GM10248 (cell line): ENCODE data around the gene TOM1L2.
"Not testable (repeated sequence)": the region's sequence is repeated elsewhere in the genome, so short reads cannot be mapped to it uniquely, and the experiment has no call there.

Experiments
- CTCF ChIA-PET: fragments of 300-600 bp; sonication (Branson Sonifier 250); formaldehyde crosslinking; extraction: SDS; loops from one replicate; lab custom pipeline; 2021; ENCODE audit warnings: antibody characterized with exemption; lab: Yijun Ruan, JAX
- POLR2A ChIA-PET: fragments of 350-650 bp; sonication (Branson Sonifier 250); formaldehyde crosslinking; extraction: SDS; loops from one replicate; lab custom pipeline; 2020; ENCODE audit warnings: antibody characterized with exemption; lab: Yijun Ruan, JAX
- DNase-seq: peaks from one replicate; pipeline ENCODE4 v3.0.0; 2012; ENCODE audit errors: extremely low spot score
- TF ChIP-seq, protein P1 (sequence below): IDR thresholded peaks from 2 replicates; pipeline ENCODE4 v1.5.1; 2012; ENCODE audit warnings: mild to moderate bottlenecking, low read depth; ENCODE audit errors: extremely low read depth, missing control alignments, control extremely low read depth

TOM1L2 gene

DNA sequence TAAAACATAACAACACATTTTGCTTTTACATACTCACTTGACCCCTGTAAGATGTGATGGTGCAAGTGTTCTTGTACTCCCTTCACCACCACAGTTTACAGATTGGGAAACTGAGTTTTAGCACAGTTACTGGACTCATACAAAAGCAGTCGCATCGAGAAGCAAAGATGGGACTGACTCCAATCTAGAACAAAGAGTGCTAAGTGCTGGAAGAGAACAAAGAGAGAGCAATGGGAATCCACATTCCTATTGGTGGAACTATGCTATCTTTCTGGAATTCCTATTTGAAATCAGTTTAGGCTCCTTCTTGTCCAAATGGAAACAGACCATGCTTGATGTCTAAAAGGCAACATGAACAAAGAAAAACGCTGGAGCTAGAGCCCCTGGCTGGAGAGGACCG lies 9.1 kb downstream of the TOM1L2 start:
- CTCF ChIA-PET, result no interaction called here
- no peak for DNase-seq
- POLR2A ChIA-PET, result no interaction called here
- TF ChIP-seq, protein P1, sequence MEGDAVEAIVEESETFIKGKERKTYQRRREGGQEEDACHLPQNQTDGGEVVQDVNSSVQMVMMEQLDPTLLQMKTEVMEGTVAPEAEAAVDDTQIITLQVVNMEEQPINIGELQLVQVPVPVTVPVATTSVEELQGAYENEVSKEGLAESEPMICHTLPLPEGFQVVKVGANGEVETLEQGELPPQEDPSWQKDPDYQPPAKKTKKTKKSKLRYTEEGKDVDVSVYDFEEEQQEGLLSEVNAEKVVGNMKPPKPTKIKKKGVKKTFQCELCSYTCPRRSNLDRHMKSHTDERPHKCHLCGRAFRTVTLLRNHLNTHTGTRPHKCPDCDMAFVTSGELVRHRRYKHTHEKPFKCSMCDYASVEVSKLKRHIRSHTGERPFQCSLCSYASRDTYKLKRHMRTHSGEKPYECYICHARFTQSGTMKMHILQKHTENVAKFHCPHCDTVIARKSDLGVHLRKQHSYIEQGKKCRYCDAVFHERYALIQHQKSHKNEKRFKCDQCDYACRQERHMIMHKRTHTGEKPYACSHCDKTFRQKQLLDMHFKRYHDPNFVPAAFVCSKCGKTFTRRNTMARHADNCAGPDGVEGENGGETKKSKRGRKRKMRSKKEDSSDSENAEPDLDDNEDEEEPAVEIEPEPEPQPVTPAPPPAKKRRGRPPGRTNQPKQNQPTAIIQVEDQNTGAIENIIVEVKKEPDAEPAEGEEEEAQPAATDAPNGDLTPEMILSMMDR, result no peak

DNA sequence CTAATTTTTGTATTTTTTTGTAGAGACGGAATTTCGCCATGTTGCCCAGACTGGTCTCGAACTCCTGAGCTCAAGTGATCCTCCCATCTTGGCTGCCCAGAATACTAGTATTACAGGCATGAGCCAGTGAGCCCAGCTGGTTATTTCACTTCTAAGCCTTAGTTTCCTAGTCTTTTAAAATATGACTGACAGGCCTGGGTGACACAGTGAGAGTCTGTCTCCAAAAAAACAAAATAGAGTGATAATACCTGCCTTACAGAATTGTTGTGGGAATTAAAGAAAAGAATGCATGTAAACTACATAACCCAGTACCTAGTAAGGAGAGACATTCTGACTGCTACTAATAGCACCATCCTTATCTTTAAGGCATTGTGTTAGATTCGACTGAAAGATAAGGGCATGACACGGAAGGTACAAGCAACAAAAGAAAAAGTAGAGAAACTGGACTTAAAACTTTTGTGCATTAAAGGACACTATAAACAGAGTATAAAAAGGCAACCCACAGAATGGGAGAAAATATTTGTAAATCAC lies 11.6 kb downstream of the TOM1L2 start:
- DNase-seq, result no peak
- TF ChIP-seq, protein P1, result no peak
- CTCF ChIA-PET, result interaction anchor here (1.2 kb wide), 2 partner anchors 25 to 70 kb away, joined by 3 to 8 read pairs; no protein-coding TSS in a partner anchor
- POLR2A ChIA-PET, result no interaction called here

DNA sequence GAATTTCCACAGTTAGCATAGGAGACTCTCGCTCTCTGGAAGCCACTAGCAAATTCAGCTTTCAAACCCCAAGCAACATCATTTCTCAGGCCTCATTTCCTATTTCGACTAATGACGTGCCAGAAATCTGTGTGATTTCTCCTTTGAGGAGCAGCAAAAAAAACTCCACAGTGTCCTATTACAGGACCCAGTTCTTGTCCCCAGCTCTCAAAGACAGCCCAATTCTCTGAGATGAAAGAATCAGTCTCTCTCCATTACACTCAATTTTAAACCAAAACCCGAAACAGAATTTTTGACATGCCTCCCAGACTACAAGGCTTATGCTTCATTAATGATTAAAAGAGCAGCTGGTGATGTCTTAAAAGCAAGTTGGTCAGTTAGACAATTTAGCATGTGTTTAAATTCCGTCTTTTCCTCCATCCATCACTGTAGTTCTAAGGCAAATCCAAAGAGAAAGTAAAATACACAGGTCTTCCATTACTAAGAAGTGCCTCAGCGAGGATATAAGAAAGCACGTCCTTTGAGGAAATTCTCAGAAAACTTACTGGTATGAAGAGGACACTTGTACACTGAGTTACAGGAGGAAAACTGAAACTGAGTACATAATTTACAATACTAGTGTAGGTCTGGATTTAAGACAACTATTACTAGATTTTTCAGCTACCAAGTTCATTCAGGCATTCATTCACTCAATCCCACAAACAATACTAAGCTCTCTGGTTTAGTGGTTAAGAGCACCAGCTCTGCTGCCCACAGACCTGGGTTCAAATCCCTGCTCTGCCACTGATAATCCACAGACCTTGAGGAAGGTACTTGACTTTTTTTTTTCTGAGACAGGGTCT lies 12.5 kb downstream of the TOM1L2 start:
- ChIA-PET CTCF (interaction anchor here (0.9 to 2.3 kb wide), 6 partner anchors 9 to 69 kb away, joined by 3 to 8 read pairs (median 4); partner anchors contain the start of genes DRC3 and TOM1L2), POLR2A (no interaction called here)
- TF ChIP-seq, protein P1, result no peak
- DNase-seq, result peak; percentile 61

DNA sequence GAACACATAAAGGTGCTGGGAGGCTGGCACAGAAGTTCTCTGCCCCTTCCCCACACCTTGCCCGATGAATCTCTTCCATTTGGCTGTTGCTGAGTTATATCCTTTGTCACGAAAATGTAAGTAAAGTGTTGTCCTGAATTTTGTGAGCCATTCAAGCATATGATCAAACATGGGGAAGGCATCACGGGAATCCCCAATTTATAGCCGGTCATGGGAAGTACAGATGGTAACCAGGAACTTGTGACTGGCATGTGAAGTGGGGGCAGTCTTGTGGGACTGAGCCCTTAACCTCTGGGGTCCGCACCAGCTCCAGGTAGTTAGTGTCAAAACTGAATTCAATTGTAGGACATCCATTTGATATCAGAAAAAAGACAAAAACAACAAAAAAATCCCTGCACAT lies 13.2 kb downstream of the TOM1L2 start:
- TF ChIP-seq, protein P1, result no peak
- DNase-seq, result no peak
- ChIA-PET CTCF (interaction anchor here (0.9 to 2.3 kb wide), 6 partner anchors 10 to 268 kb away, joined by 3 to 7 read pairs (median 3); partner anchors contain the start of genes DRC3 and TOM1L2), POLR2A (no interaction called here)

DNA sequence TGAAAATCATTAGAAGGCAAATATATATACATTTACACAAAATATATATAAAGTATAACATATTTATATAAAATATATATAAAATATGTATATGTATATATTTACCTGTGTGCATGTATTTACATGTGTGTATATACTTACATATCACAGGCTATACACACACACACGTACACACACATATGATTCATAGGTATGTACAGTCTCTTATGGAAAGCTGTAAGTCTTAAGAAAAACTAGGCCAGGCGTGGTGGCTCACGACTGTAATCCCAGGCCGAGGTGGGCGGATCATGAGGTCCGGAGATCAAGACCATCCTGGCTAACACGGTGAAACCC lies 14.7 kb downstream of the TOM1L2 start:
- no peak for DNase-seq
- CTCF ChIA-PET, result interaction anchor here (1.0 to 2.3 kb wide), 5 partner anchors 11 to 266 kb away, joined by 3 to 7 read pairs (median 6); partner anchors contain the start of genes DRC3 and TOM1L2
- POLR2A ChIA-PET, result interaction anchor here (0.6 to 1.4 kb wide), 2 partner anchors 15 to 360 kb away, joined by 3 to 5 read pairs; partner anchors contain the start of genes DRC3 and TOM1L2
- TF ChIP-seq, protein P1, result no peak

DNA sequence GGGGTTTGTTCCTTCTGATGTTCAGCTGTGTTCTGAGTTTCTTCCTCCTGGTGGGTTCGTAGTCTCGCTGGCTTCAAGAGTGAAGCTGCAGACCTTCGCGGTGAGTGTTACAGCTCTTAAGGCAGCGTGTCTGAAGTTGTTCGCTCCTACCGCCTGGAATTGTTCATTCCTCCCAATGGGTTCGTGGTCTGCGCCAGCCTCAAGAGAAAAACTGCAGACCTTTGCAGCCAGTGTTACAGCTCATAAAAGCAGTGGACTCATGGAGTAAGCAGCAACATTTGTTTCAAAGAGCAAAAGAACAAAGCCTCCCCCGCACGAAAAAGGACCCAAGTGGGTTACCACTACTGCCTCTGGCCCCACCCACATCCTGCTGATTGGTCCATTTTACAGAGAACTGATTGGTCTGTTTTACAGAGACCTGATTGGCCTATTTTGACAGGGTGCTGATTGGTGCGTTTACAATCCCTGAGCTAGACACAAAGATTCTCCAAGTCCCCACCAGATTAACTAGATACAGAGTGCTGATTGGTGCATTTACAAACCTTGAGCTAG lies 16.3 kb downstream of the TOM1L2 start:
- POLR2A ChIA-PET, DNase-seq: not testable (repeated sequence)
- CTCF ChIA-PET, result interaction anchor here (0.8 to 3.4 kb wide), 5 partner anchors 8 to 37 kb away, joined by 3 to 9 read pairs (median 6); no protein-coding TSS in a partner anchor
